Peyer's patch (tissue), 4 donors: Measurements from ENCODE around the gene C9.
"Not testable (repeated sequence)": the region's sequence is repeated elsewhere in the genome, so short reads cannot be mapped to it uniquely, and the experiment has no call there.

Source experiments
- POLR2A ChIP-seq, 2 donors: fragments of 450-650 bp; IDR thresholded peaks; one replicate each; pipeline ENCODE4 v1.5.1; 2017; ENCODE audit warnings: antibody characterized with exemption in 2 of 2, mild to moderate bottlenecking in 2 of 2, moderate library complexity in 2 of 2
- TF ChIP-seq, protein P1 (sequence below), 6 experiments: fragments of 450-650 bp in 4 of 6; fragments of 200-600 bp in 2 of 6; sonication (generic) in 1 of 6; IDR thresholded peaks; one replicate each; pipeline ENCODE4 v1.5.1; 2017 to 2019; ENCODE audit warnings: antibody characterized with exemption in 6 of 6, mild to moderate bottlenecking in 3 of 6, moderate library complexity in 1 of 6

DNA sequence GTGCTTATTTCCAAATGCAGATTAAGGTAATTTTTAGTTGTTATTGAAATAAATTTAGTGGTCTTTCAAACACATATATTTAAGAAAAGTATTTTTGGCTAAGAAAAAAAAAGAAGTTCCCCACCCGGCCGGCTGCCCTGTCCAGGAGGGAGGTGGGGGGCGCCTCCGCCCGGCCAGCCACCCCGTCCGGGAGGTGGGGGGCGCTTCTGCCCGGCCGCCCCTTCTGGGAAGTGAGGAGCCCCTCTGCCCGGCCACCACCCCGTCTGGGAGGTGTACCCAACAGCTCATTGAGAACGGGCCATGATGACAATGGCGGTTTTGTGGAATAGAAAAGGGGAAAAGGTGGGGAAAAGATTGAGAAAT lies 91.4 kb downstream of the C9 start:
- TF ChIP-seq POLR2A (IDR thresholded peaks at IDR 0.05): not testable (repeated sequence)
- TF ChIP-seq, protein P1, sequence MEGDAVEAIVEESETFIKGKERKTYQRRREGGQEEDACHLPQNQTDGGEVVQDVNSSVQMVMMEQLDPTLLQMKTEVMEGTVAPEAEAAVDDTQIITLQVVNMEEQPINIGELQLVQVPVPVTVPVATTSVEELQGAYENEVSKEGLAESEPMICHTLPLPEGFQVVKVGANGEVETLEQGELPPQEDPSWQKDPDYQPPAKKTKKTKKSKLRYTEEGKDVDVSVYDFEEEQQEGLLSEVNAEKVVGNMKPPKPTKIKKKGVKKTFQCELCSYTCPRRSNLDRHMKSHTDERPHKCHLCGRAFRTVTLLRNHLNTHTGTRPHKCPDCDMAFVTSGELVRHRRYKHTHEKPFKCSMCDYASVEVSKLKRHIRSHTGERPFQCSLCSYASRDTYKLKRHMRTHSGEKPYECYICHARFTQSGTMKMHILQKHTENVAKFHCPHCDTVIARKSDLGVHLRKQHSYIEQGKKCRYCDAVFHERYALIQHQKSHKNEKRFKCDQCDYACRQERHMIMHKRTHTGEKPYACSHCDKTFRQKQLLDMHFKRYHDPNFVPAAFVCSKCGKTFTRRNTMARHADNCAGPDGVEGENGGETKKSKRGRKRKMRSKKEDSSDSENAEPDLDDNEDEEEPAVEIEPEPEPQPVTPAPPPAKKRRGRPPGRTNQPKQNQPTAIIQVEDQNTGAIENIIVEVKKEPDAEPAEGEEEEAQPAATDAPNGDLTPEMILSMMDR (IDR thresholded peaks at IDR 0.05): not testable (repeated sequence)
